IPS DF 4.7 (cell line): ENCODE data around the gene CHST9.
"Not testable (repeated sequence)": the region's sequence is repeated elsewhere in the genome, so short reads cannot be mapped to it uniquely, and the experiment has no call there.

Source experiments
- DNase-seq: peaks from one replicate; pipeline ENCODE4 v3.0.0-alpha.2; 2013; ENCODE audit warnings: low spot score; ENCODE audit errors: extremely low read depth

CHST9 gene

DNA sequence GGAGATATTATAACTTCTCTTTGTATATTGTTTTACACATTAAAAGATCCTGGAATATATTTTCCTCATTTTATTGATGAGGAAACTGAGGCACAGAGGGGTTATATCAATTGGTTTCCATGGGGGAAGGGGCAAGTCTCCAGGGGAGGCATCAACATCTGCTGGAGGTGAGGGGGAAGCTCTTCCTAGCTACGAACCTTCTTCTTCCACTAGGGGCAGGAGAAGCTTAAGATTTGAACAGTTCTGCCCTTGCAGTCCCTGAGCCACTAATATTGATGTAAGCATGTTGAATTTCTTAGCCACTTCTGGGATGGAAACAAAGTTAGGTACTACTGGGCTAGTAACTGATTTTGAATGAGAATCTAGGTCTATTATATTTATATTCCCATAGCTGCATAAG, 179.5 kb downstream of the CHST9 start:
- DNase-seq = peak; percentile 9

DNA sequence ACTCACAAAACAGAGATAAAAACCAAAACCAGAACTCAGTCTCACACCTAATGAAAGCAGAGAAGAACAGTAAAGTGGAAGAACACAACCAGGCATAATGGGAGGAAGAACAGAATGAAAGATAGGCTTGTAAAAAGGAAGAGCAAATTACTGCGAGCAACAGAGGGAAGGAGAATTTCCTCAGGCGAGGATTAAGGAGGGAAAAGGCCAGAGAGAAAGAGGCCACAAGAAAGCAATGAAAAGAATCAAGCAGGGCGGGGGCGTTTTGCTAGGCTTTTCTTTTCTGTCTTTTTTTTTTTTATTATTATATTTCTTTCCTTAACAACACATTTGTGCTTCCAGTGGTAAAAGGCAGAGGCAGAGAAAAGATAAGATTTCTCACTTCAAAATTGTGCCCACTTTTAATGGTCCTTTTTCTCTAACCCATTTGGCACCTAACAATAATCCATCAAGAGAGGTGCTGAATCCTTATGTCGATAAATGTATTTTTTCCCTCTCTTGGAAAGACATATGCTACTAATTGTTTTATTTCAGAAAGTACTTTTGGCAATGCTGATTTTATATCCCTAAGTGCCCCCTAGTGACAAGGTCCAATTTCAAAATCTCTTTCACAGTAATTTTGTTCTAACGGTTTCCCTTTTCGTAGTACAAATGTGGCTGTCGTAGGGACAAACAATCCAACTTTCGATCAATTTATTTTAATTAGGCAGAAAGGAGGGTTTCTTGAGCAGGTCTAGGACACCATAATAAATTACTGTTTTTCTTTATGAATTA, 180.9 kb downstream of the CHST9 start:
- no peak for DNase-seq

DNA sequence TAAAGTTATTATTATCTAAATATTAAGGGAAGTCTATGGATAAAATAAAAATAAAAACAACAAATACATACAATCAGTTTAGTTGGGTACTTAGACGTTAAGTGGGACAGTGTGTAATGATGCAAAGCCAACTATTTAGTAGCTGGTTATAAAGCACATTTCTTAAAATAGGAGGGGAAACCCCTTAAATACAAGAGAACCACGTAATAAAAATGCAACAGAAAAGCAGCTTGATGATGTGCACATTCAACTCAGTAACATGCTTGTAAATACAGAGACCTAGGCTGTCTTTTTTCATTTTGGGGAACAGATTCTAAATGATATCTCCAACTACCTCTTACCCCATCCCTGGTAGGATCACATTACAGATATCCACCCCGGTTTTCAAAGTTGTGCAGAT, 185.3 kb downstream of the CHST9 start:
- no peak for DNase-seq

DNA sequence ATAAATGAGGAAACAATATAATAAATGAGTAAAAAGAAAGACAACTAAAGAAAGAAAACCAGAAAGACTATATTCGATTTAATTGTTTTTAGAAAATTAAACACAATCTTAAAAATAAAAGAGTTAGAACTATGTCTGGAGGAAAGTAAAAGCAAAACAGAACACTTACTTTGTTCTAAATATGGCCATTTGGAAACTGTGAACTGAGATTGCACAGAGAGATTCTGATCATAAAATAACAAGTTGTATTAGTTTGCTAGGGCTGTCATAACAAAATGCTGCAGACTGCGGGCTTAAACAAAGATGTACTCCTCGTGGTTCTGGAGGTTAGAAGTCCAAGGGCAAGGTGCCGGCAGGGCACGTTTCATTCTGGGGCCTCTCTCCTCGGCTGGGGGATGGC, 191.5 kb downstream of the CHST9 start:
- DNase-seq = no peak

DNA sequence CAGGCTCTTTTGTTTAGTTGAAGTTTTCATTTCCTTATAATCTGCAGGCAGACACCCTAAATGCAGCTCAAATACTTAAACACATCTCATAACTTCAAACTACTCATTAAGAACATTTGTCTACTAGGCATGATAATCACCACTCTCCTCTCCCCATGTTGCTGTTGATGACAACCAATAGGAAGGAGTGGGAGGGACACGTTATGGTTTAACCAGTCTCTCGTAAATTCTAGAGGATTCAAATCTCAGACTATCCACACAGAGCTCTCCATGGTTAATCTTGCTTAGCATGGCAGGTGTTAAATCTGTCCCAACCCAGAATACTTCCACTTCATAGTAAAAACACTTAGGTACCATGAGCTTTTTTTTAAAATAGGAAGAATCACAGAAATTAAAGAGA, 192.2 kb downstream of the CHST9 start:
- DNase-seq = no peak

DNA sequence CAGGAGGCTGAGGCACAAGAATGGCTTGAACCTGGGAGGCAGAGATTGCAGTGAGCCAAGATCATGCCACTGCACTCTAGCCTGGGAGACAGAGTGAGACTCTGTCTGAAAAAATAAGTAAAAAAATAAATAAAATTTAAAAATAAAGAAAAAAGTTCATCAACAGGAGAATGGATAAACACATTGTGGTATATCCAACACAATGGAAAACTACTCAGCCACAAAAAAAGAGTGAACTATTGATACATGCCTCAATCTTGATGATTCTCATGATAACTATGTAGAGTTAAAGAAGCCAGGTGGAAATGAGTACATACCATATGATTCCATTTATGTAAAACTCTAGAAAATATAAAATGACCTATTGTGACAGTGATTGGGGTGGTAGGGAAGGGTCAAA, 195.3 kb downstream of the CHST9 start:
- no peak for DNase-seq

DNA sequence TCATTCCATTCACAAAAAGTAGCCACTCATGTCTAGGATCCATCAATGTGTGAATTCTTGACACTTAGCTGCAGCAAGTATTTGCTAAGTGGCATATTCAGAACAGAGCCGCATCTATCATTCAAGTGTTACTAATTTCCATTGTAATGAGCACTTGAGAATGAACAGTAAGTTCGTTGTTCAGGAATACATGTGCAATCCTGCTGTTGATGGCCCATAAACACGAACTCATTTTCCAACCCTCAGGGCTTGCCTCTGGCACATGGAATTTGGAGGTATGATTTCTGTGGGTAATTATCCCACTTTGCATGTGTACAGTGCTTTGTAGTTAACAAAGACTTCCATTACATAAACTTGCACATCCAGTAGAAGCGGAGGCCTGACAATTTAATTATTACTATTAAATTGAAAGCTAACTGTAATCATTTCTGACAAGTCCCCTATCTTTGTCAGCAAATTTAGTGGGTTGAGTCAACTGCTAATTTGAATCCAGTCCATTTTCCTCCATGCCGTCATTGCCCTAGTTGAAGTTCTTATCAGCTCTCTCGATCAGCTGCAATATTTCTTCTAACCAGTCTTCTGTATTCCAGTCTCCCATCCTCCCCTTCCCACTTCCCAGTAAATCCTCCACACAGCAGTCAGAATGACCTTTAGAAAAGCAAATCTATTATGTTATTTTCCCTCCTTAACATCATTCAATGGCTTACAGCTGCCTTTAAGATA, 203.6 kb downstream of the CHST9 start:
- no peak for DNase-seq

DNA sequence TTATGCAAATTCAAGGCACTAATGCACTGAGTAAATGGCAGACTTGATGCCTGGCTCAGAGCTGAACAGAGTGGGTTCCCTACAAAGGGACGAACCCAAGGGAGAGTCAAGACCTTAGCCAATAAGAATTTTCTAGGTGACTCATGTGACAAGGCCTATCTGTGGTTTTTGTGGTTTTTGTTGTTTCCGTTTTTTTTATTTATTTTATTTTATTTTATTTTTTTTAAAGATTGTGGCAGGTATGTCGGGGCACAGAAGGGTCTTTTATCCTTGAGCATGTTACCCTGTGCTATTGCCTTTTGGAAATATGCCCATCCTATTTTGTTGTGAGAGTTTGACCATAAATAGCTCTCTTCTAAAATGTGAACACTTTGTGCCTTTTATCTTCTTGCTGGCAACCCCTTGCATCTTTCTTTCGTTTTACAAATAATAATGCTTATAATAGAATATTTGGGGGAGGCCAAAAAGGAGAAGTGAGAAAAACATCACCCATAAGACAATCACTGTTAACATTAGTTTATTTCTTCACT, 206.2 kb downstream of the CHST9 start:
- DNase-seq = no peak

DNA sequence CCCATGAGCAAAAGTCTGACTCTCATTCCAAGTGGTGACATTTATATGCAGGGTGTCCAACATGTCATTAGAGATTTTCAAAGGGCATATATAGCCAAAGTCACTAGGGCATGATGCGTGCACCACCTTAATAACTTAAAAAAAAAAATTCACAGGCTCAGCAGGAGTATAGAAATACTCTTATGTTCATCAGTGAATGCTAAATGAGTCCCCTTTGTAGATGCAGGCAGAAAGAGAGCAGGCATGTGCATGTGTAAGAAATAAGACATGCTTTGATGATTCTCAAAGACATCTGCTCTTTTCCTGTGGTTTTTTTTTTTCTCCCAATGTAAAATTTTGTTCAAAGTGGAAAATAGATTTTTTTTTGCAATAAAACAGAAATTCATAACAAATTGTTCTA, 207.3 kb downstream of the CHST9 start:
- DNase-seq = no peak

DNA sequence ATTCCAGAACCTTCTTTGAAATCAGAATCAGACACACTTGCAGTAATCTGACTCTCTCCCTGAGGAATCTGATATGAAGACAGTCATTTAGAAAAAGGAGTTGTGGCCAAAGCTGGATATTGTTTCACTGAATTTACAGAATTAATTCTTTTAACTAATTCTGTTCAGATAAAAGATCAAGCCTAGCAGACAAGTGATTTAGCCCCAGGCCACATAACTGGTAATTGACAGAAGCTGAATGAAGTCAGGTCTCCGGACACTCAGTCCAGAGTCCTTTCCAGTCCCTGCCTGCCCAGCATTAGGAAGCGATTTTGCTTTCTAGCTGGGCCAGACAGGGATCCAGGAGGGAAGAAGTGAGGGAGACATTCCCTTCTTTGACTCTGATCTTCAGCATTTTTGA, 208.9 kb downstream of the CHST9 start:
- DNase-seq = no peak

DNA sequence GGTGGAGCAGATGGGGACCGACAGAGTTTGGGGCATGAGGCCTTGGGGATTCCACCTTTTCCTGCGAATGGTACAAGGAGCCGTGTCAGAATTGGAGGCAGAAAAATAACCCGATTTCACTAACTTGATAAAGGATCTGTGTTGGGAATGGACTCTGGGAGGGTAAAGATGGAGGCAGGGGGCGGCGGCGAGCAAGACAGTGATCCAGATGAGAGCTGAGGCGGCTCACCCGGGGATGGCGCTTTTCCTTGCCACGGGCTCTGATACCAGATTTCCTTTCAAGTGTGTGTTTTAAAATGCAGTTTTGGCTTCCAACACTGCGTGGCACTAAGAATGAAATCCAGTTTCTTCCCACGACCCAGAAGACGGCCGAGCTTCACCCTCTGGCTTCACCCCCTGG, 212.6 kb downstream of the CHST9 start:
- DNase-seq = not testable (repeated sequence)

DNA sequence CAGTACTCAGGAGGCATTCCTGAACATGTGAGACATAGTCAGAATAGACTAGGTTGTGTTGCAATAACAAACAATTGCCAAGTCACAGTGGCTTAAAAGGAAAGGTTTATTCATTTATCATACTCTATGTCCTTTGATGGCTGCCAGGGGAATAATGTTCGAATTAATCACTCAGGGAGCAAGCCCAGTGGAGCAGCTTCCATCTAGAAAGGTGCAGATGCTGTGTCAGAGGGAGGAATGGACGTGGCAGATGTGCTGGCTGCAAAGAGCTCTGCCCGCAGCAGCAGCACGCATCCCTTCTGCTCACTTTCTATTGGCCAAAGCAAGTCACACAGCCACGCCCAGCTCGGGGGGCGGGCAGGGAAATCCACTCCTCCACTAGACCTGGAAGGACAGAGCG, 213.7 kb downstream of the CHST9 start:
- DNase-seq = no peak

DNA sequence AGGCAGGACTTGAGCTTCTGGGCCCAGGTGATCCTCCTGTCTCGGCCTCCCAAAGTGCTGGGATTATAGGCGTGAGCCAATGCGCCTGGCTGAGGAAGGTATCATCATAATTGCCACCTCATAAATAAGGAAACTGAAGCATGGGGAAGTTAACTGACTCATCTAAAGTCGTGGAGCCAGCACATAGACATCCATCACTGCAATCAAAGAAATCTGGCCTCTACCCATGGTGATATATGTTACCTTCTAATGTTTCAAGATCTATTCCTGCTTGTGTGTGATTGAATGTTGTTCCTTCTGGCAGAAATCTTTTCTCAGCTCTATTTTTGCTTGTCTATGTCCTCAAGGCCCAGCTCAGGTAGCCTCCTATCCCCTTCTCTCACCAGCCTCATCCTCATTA, 214.5 kb downstream of the CHST9 start:
- DNase-seq = no peak

DNA sequence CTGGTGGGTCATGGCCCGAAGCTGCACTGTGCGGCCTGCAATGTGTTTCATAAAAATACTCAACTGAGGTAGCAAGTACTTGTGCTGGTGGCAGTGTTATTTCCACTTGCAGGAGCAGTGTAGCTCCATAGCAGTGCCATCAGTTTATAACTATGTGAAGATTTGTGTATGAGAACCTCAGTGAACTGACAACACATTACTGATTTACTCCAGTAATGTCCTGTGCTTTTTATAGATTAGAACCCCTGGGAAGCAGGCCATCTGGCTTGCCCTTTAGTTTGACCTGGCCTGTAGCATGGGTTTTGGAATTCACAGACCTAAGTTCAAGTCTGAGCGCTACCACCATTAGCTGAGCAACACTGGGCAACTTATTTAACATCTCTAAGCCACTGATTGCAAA, 219.9 kb downstream of the CHST9 start:
- DNase-seq = no peak

DNA sequence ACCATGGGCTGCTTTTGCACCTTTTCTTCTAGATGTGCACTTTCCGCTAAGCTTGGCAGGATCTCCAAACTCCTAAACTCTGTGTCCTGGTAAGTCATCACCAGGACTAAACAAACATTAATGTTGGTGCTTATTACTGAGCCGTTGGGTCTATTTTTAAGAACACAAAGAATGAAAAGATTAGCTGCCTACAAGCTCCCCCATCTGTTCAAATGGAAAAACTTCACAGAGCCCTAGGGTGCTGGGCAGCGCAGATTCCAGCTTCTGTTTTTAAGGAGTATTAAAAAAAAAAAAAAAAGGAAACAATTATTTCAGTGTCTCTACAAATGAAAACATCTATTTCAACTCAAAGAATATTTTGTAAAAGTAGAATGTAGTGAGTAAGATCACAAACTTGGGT, 221.8 kb downstream of the CHST9 start:
- no peak for DNase-seq

DNA sequence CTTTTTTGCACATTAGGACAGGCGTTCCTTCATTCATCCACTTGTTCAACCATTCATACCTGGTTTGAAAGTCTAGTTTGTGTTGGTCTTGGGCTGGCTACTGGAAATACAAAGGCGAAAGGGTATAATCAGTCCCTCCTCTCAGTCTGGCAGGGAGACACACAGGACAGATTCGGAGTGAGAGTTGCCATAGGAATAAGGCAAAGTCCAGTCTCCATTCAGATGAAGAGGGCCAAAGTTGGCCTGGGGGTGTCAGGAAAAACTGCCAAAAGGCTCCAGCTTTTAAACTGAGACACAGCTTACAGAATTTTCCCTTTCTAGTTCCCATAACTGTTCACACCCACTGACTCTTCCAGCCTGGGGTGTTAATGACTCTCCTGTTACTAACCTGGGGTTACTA, 223.3 kb downstream of the CHST9 start:
- no peak for DNase-seq

DNA sequence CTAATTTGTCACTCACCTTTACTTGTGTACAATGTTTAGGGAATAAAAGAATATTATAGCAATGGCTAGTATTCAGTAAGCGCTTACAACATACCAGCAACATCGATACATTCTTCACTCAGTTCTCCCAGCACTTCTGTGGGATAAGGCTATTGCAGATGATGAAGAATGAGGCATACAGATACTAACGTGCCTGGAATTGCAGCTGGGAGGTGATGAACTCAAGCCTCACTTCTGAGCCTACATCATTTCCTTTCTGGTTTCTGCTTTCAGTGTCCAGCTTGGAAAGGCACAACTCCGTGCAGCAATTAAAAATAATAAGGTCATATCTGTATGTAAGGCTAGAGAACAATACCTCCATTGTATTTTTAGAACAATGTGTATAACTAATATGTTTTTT, 224.2 kb downstream of the CHST9 start:
- no peak for DNase-seq

DNA sequence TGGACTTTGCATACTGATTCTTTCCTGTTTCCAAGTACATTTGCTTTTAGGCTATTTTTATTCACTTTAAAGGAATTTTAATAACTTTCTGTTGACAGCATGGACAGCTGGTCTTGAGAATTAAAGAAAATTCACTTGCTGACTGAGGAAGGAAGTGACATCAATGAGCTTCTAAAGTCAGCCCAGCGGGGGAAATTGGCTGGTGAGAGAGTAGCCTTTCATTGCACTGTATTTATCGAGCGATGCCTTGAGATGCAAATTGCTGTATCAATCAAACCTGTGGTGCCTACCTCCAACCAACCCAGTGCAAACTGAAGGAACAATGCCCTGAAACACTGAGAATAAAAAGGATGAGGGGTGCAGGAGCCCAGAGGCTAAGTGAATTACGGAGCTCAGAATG, 228.2 kb downstream of the CHST9 start:
- DNase-seq = peak; percentile 94

DNA sequence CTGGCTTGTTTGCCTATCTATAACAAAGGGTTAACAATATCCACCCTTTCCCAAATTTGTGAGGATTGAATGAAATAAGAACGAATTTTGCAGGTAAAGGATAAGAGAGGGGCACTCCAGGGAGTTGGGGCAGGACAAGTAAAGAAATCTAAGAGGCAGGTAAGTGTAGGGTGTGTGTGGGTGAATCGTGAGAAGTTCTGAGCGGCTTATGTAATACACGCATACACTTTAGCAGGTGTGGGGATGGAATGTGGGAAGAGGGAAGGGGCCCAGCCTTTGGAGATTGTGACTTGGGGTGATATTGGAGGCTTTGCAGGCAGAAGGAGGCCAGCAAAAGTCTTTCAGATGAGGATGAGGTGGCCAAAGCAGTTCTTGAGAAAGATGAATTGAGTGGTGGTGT, 236.4 kb downstream of the CHST9 start:
- no peak for DNase-seq

DNA sequence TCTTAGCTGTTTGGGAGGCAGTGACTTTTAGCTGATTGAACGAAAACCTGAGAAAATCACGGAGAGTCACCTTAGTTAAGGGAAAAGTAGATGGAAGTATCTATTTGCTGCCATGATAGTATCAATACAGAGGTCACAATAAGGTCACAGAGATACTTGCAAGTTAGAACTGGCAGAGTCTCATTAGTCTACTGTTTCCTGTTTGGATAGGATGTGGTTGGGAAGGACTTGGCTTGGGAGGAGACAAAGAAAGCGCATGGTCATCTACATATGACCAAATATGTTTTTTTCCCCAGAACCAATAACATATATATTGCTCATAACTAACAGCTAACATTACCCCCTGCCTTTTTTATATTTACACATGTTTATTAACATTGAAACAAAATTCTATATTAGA, 241.2 kb downstream of the CHST9 start:
- no peak for DNase-seq

DNA sequence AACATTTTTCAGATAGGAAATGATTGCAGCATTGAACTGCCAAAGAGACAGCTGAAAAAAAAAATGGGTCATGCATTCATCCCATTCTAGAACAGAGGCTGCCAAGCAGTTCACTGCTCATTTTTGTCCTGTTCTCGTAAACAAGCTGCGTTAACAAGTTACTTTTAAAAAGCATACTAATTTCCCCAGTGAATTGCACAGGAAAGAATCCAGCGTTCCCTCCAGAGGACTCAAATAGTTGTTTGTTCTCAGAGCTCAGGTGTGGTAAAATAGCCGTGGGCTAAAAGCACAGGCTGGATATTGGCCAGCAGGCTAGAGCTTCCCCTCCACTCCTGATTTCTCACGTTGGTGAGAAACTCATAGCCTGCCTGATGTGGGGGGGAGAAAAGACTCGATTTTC, 243.5 kb downstream of the CHST9 start:
- DNase-seq = no peak

DNA sequence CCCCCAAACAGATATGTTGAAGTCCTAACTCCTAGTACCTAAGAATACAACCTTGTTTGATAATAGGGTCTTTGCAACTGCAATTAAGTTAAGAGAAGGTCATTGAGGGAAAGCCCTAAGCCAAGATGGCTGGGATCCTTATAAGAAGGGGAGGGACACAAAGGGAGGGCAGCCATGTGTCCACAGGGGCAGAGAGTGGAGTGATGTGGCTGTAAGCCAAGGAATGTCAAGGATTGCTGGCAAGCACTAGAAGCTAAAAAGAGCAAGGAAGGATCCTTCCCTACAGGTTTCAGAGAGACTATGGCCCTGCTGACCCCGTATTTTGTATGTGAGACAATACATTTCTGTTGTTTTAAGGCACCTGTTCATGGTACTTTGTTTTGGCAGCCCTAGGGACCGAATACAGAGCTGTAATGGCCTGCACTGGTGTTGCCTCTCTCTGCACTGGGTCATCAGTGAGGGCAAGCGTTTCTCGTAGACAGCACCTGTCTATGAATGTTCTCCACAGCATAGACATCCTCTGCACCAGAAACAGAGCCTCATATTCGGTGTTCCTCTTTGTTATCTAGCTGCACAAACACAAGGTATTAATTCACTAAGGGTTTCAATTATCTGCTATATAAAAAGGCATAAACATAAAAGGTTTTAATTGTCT, 244.2 kb downstream of the CHST9 start:
- DNase-seq = no peak
